ENCODE measurements around the gene UQCRC1. TPM values are rescaled to one million over a fixed set of nuclear protein-coding genes. Genes with fewer than 3 reads are reported as not detected.
A peak's percentile ranks its signal among the peaks of the same experiment; 100 is the strongest.

Gene UQCRC1
- polyA plus RNA-seq, 2 of the 4 experiments (the other 2 are of a cell fraction) = 256 to 279 TPM

DNA sequence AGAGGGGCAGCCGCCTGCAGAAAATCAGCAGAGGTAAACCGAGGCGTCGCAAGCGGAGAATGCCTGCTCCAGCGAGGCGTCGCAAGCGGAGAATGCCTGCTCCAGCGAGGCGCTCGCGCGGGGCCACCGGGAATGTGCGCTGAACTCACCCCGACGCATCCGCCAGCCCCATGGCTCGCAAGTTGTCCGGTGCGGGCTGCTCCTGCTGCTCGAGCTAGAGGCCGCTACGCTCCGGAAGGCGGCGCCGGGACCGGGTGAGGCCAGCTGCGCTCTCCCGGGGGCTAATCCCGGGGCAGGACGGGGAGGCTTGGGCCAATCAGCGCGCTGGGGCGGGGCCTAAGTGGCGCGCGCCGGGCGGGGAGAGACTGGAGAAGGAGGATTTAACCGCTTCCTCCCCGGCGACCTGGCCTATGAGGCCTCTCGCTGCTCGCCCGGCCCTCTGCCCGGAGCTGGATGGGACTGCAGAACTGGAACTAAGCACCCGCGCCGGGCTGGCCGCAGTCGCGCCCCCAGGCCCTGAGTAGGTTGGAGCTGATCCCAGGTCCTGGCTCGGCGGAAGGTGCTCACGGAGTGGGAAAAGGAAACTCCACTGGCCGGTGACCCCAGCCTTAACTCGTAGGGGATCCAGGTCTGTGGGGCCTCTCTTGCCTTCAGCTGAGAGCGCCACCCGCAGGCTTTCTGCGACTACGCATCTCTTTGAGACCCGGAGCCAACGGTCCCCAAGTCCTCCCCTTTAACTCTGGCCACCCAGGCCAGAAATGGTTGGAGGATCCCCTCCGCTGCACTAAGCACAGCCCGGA lies 26.0 kb upstream of the UQCRC1 start, which contains the start of gene SLC26A6:
SLC26A6 (minus strand) TSS at position 240 of the 800 bp plus-strand sequence; CDS start at position 172, 68 bp downstream.
- no peak for FAIRE-seq

DNA sequence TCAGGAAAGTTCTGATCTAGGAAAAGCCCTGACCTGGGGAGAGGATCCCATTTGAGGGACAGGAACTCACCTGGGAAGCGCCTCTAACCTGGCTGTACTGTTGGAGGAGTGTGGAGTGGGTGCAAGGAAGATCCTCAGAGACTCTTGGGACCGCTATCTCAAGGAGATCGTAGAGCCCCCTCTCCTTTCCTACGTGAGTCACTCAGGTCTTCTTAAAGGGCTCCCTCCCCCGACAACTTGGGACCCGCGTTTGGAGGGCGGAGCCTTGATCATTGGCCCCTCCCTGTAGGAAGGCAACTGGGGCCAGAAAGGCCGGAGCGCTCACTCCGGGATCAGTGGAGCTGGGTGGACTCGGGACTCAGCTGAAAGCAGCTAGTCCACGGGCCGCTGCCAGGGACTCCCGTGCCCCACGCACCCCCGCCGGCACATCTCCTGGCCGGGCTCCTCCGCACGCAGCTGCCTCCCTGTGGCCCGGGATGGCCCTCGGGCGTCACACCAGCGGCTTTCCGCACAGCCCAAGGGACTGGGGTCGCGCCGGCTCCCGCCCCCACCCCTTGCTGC lies 25.3 kb upstream of the UQCRC1 start:
- no peaks in the 10 kb centered on the region for H3K9me3 ChIP-seq
- ATAC-seq (peak; percentile 41 to 71), FAIRE-seq (no peak), DNase-seq (ENCODE audit: low read depth in 1 of 2, low spot score in 1 of 2) (peak; percentile 41 to 65)
- TF ChIP-seq TP53 (CRISPR knock-in tag; IDR thresholded peaks at IDR 0.05) = no peak
- TF ChIP-seq POLR2A (IDR thresholded peaks at IDR 0.05; ENCODE audit: low read length) = peak; percentile 13; the same call in 1 of the 2 replicates
- TF ChIP-seq, protein P1, sequence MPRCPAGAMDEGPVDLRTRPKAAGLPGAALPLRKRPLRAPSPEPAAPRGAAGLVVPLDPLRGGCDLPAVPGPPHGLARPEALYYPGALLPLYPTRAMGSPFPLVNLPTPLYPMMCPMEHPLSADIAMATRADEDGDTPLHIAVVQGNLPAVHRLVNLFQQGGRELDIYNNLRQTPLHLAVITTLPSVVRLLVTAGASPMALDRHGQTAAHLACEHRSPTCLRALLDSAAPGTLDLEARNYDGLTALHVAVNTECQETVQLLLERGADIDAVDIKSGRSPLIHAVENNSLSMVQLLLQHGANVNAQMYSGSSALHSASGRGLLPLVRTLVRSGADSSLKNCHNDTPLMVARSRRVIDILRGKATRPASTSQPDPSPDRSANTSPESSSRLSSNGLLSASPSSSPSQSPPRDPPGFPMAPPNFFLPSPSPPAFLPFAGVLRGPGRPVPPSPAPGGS (IDR thresholded peaks at IDR 0.05) = 0 out of 3 replicates have a peak, but pooled peaks have one; percentile 14
- no peak for TF ChIP-seq SREBF2 (IDR thresholded peaks at IDR 0.05)
- TF ChIP-seq PHF8 (IDR thresholded peaks at IDR 0.05; ENCODE audit: borderline replicate concordance, low read depth) = peak; percentile 34; the same call in 1 of the 2 replicates
- TF ChIP-seq RFX5 (IDR thresholded peaks at IDR 0.05) = no peak
- TF ChIP-seq NR3C1 (IDR thresholded peaks at IDR 0.05) = no peak
- TF ChIP-seq EHF (CRISPR knock-in tag; IDR thresholded peaks at IDR 0.05) = no peak
- TF ChIP-seq, protein P2, sequence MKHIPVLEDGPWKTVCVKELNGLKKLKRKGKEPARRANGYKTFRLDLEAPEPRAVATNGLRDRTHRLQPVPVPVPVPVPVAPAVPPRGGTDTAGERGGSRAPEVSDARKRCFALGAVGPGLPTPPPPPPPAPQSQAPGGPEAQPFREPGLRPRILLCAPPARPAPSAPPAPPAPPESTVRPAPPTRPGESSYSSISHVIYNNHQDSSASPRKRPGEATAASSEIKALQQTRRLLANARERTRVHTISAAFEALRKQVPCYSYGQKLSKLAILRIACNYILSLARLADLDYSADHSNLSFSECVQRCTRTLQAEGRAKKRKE (CRISPR knock-in tag; IDR thresholded peaks at IDR 0.05; ENCODE audit: low read depth) = no peak
- 100% methylated on average over 1 of the region's 30 CpGs for WGBS (ENCODE audit: missing lambda C conversion rate)
- H3K4me1 ChIP-seq = peaks cover 16% of the 10 kb centered on the region
- H3K27ac ChIP-seq = peak overlapping the region; percentile 79 to 97
- ChIA-PET CTCF (interaction anchor here (0.5 to 4.3 kb wide), 26 partner anchors 8 to 176 kb away, joined by 3 to 46 read pairs (median 4); partner anchors contain the start of genes CELSR3, COL7A1, TMEM89 and UCN2), POLR2A (interaction anchor here (1.2 to 2.1 kb wide), 2 partner anchors 28 to 161 kb away, joined by 3 to 9 read pairs; partner anchors contain the start of gene CELSR3)
- H3K4me3 ChIP-seq = peak overlapping the region; percentile 82
- H3K4me2 ChIP-seq = peak overlapping the region; percentile 81

More for the DNA sequence above, 26.0 kb upstream of the UQCRC1 start, which contains the start of gene SLC26A6:
- TF ChIP-seq POLR2A (IDR thresholded peaks at IDR 0.05; ENCODE audit: low read length) (peak; percentile 45), JUN (IDR thresholded peaks at IDR 0.05) (peak in 1 of 2 experiments; percentile 67; a peak in 3 of 5 replicates), EHF (CRISPR knock-in tag; IDR thresholded peaks at IDR 0.05) (no peak), RCOR1 (IDR thresholded peaks at IDR 0.05; ENCODE audit: low read depth, low read length) (no peak), RAD21 (conservative IDR thresholded peaks at IDR 0.05 in 1 of 2, IDR thresholded peaks at IDR 0.05 in 1 of 2) (peak; percentile 48 to 58), SMC3 (IDR thresholded peaks at IDR 0.05) (peak; percentile 39; the same call in 1 of the 3 replicates)
- TF ChIP-seq, protein P3, sequence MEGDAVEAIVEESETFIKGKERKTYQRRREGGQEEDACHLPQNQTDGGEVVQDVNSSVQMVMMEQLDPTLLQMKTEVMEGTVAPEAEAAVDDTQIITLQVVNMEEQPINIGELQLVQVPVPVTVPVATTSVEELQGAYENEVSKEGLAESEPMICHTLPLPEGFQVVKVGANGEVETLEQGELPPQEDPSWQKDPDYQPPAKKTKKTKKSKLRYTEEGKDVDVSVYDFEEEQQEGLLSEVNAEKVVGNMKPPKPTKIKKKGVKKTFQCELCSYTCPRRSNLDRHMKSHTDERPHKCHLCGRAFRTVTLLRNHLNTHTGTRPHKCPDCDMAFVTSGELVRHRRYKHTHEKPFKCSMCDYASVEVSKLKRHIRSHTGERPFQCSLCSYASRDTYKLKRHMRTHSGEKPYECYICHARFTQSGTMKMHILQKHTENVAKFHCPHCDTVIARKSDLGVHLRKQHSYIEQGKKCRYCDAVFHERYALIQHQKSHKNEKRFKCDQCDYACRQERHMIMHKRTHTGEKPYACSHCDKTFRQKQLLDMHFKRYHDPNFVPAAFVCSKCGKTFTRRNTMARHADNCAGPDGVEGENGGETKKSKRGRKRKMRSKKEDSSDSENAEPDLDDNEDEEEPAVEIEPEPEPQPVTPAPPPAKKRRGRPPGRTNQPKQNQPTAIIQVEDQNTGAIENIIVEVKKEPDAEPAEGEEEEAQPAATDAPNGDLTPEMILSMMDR (IDR thresholded peaks at IDR 0.05) = peak; percentile 53
- TF ChIP-seq, protein P4, sequence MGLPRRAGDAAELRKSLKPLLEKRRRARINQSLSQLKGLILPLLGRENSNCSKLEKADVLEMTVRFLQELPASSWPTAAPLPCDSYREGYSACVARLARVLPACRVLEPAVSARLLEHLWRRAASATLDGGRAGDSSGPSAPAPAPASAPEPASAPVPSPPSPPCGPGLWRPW (IDR thresholded peaks at IDR 0.05) = no peak
- WGBS (ENCODE audit: missing lambda C conversion rate) = 13% methylated on average over 7 of the region's 68 CpGs
- ChIA-PET POLR2A (interaction anchor here (0.6 to 2.1 kb wide), 4 partner anchors 10 to 162 kb away, joined by 3 to 9 read pairs (median 3); partner anchors contain the start of gene CELSR3), CTCF (interaction anchor here (0.5 to 4.3 kb wide), 30 partner anchors 9 to 177 kb away, joined by 3 to 46 read pairs (median 4); partner anchors contain the start of genes CELSR3, COL7A1, TMEM89 and UCN2)
- Histone ChIP-seq H3K27ac (peak within 1 kb of the TSS; percentile 79 to 97), H3K9me3 (no peaks in the 10 kb centered on the region), H3K4me3 (peak within 1 kb of the TSS; percentile 82), H3K4me1 (peaks cover 16% of the 10 kb centered on the region), H3K4me2 (peak within 1 kb of the TSS; percentile 81)
- ATAC-seq = peak; percentile 90 to 97
- DNase-seq (ENCODE audit: low read depth in 1 of 2, low spot score in 1 of 2) = peak; percentile 94 to 98

Measured in A549 (cell line).